ENCODE data around the gene ABCC8. TPM values are rescaled to one million over a fixed set of nuclear protein-coding genes. Genes with fewer than 3 reads are reported as not detected.
A peak's percentile ranks its signal among the peaks of the same experiment; 100 is the strongest.

Gene ABCC8
- total RNA-seq, 3 donors from 2014 or later: 3.8 to 10.8 (median 10.5) TPM

- intact Hi-C loops (cut with DNase I; ENCODE audit: low total_unique reads): loop anchor here (5.0 kb wide), 1 partner anchor 115 kb away; no protein-coding TSS in a partner anchor
- Histone ChIP-seq H3K4me3 (no peak overlapping the region), H3K9me3 (no peaks in the 10 kb centered on the region), H3K27me3 (no peaks in the 10 kb centered on the region), H3K27ac (no peak overlapping the region), H3K36me3 (no peaks in the 10 kb centered on the region), H3K4me1 (no peaks in the 10 kb centered on the region)
- TF ChIP-seq, protein P1, sequence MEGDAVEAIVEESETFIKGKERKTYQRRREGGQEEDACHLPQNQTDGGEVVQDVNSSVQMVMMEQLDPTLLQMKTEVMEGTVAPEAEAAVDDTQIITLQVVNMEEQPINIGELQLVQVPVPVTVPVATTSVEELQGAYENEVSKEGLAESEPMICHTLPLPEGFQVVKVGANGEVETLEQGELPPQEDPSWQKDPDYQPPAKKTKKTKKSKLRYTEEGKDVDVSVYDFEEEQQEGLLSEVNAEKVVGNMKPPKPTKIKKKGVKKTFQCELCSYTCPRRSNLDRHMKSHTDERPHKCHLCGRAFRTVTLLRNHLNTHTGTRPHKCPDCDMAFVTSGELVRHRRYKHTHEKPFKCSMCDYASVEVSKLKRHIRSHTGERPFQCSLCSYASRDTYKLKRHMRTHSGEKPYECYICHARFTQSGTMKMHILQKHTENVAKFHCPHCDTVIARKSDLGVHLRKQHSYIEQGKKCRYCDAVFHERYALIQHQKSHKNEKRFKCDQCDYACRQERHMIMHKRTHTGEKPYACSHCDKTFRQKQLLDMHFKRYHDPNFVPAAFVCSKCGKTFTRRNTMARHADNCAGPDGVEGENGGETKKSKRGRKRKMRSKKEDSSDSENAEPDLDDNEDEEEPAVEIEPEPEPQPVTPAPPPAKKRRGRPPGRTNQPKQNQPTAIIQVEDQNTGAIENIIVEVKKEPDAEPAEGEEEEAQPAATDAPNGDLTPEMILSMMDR (IDR thresholded peaks at IDR 0.05): no peak
- TF ChIP-seq POLR2AphosphoS5 (IDR thresholded peaks at IDR 0.05) (no peak), POLR2A (IDR thresholded peaks at IDR 0.05) (no peak)
- no peak for DNase-seq (ENCODE audit: low spot score in 2 of 2)
Measured at GRCh38 chr11:17387254-17387653, 89.4 kb downstream of the ABCC8 start.

DNA sequence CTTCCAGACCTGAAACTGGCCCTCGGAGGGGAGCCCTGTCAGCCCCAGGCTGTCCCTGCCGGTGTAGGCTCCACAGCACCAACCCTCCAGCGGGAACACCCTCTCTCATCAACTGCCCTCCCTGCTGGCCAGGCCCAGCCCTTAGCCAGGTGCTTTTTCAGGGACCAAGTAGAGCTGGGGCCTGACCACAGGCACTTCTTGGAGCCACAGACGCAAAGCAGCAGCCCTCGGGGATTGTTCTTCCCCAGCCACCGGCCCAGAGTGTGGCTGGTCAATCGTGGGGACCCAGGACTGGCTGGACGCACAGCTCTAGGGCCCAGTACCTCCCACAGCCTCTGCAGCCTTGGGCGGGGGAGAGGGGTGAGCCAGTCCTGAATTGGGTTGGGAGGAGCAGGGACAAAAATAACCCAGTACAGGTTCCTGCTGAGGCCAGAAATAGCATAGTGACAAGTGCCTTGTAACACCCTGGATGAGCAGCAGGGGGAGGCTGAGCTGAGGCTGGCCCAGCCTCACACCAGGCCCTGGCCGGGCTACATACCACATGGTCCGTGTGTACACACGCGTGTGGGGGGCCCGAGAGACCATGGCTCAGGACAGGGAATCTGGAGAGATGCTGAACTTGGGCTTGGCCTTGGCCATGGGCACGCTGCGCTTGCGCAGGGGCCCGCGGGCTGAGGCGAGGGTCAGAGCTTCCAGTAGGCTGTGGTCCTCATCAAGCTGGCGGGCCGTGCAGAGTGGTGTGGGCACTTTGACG lies 90.1 kb downstream of the ABCC8 start:
- Histone ChIP-seq H3K4me1 (no peaks in the 10 kb centered on the region), H3K27ac (peak overlapping the region; percentile 33 to 45), H3K36me3 (no peaks in the 10 kb centered on the region), H3K27me3 (no peaks in the 10 kb centered on the region), H3K9me3 (no peaks in the 10 kb centered on the region), H3K4me3 (peak overlapping the region in 2 of 3 donors; percentile 15 to 21)
- intact Hi-C loops (cut with DNase I; ENCODE audit: low total_unique reads): loop anchor here (5.0 kb wide), 1 partner anchor 116 kb away; no protein-coding TSS in a partner anchor
- TF ChIP-seq POLR2AphosphoS5 (IDR thresholded peaks at IDR 0.05): no peak
- TF ChIP-seq, protein P1 (IDR thresholded peaks at IDR 0.05): peak in 2 of 3 donors; percentile 49 to 62
- no peak for DNase-seq (ENCODE audit: low spot score in 2 of 2)

GRCh38 chr11:17385926-17386325 lies 90.7 kb downstream of the ABCC8 start:
- no peak for DNase-seq (ENCODE audit: low spot score in 2 of 2)
- intact Hi-C loops (cut with DNase I; ENCODE audit: low total_unique reads): loop anchor here (5.0 kb wide), 1 partner anchor 116 kb away; no protein-coding TSS in a partner anchor
- peak overlapping the region in 1 of 2 donors; percentile 33 for H3K27ac ChIP-seq

DNA sequence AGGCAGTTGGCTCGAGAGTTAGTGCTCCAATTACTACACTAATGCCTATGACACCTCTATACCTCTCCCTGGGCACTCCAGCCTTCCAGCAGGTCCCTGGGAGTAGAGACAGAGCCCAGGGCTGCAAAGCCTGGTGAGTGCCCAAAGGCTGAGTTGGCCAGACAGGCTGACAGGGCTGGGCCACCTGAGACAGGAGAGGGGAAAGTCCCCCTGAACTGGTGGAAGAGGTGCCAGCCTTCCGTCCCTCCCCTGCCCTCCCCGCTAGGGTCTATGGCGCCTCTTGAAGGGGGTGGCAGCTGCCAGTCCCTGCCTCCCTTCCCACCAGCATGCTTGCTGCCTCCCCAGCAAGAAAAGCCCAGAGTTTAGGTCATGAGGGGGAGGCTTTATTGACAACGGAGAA lies 91.2 kb downstream of the ABCC8 start:
- DNase-seq (ENCODE audit: low spot score in 2 of 2): no peak
- intact Hi-C loops (cut with DNase I; ENCODE audit: low total_unique reads): loop anchor here (5.0 kb wide), 1 partner anchor 117 kb away; no protein-coding TSS in a partner anchor
- Histone ChIP-seq H3K9me3 (no peaks in the 10 kb centered on the region), H3K27me3 (no peaks in the 10 kb centered on the region), H3K27ac (no peak overlapping the region), H3K4me3 (no peak overlapping the region), H3K36me3 (no peaks in the 10 kb centered on the region), H3K4me1 (no peaks in the 10 kb centered on the region)
- TF ChIP-seq POLR2A (IDR thresholded peaks at IDR 0.05) (no peak), POLR2AphosphoS5 (IDR thresholded peaks at IDR 0.05) (no peak)
- TF ChIP-seq, protein P1 (IDR thresholded peaks at IDR 0.05): no peak

More at GRCh38 chr11:17385926-17386325, 90.7 kb downstream of the ABCC8 start:
- H3K9me3 ChIP-seq: no peaks in the 10 kb centered on the region
- no peaks in the 10 kb centered on the region for H3K4me1 ChIP-seq
- H3K4me3 ChIP-seq: peak overlapping the region in 2 of 3 donors; percentile 15 to 21
- H3K27me3 ChIP-seq: no peaks in the 10 kb centered on the region
- no peaks in the 10 kb centered on the region for H3K36me3 ChIP-seq
- TF ChIP-seq POLR2AphosphoS5 (IDR thresholded peaks at IDR 0.05): no peak
- TF ChIP-seq, protein P1 (IDR thresholded peaks at IDR 0.05): no peak
- no peak for TF ChIP-seq POLR2A (IDR thresholded peaks at IDR 0.05)

- no peaks in the 10 kb centered on the region for H3K27me3 ChIP-seq
- H3K4me1 ChIP-seq: no peaks in the 10 kb centered on the region
- no peak overlapping the region for H3K27ac ChIP-seq
- TF ChIP-seq POLR2A (IDR thresholded peaks at IDR 0.05): no peak
- TF ChIP-seq POLR2AphosphoS5 (IDR thresholded peaks at IDR 0.05): no peak
- TF ChIP-seq, protein P1 (IDR thresholded peaks at IDR 0.05): peak; percentile 65 to 91 (median 83)
- H3K9me3 ChIP-seq: no peaks in the 10 kb centered on the region
- H3K36me3 ChIP-seq: no peaks in the 10 kb centered on the region
- H3K4me3 ChIP-seq: no peak overlapping the region
- intact Hi-C loops (cut with DNase I; ENCODE audit: low total_unique reads): no loop called here
- peak in 1 of 2 donors; percentile 77 for DNase-seq (ENCODE audit: low spot score in 2 of 2)
Measured at GRCh38 chr11:17384002-17384511, 92.6 kb downstream of the ABCC8 start.
